ENCODE results near the gene TMEM150A. TPM values are rescaled to one million over a fixed set of nuclear protein-coding genes. Genes with fewer than 3 reads are reported as not detected.

TMEM150A gene
- polyA plus RNA-seq, 2 of the 4 experiments (the other 2 are of a cell fraction): 8.5 to 10.9 TPM

DNA sequence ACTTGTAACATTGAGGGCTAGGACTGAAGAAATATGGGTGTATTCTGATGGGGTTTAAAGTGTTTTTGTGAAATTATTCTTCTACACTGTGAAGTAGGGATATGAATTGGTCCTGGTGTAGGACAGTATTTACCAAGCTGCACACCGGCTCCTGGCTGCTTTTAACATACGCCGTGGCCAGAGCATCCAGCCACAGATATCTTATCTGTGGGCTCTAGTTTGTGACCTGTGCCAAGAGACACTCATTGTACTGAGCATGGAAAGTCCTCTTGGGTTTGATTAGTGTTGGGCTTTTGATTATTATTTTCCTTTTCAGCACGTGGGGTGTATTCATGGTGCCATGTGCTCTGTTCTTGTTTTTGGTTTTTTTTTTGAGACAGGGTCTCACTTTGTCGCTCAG lies 21.5 kb upstream of the TMEM150A start:
- Histone ChIP-seq H3K4me2 (no peak overlapping the region), H3K4me1 (no peaks in the 10 kb centered on the region), H3K4me3 (no peak overlapping the region), H3K27ac (no peak overlapping the region), H3K9me3 (no peaks in the 10 kb centered on the region)
- DNase-seq (ENCODE audit: low read depth in 1 of 2, low spot score in 1 of 2): no peak
- no peak for TF ChIP-seq POLR2A (IDR thresholded peaks at IDR 0.05; ENCODE audit: low read length)
- no peak for TF ChIP-seq RAD21 (conservative IDR thresholded peaks at IDR 0.05 in 1 of 2, IDR thresholded peaks at IDR 0.05 in 1 of 2)
- TF ChIP-seq, protein P1, sequence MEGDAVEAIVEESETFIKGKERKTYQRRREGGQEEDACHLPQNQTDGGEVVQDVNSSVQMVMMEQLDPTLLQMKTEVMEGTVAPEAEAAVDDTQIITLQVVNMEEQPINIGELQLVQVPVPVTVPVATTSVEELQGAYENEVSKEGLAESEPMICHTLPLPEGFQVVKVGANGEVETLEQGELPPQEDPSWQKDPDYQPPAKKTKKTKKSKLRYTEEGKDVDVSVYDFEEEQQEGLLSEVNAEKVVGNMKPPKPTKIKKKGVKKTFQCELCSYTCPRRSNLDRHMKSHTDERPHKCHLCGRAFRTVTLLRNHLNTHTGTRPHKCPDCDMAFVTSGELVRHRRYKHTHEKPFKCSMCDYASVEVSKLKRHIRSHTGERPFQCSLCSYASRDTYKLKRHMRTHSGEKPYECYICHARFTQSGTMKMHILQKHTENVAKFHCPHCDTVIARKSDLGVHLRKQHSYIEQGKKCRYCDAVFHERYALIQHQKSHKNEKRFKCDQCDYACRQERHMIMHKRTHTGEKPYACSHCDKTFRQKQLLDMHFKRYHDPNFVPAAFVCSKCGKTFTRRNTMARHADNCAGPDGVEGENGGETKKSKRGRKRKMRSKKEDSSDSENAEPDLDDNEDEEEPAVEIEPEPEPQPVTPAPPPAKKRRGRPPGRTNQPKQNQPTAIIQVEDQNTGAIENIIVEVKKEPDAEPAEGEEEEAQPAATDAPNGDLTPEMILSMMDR (IDR thresholded peaks at IDR 0.05): no peak
- TF ChIP-seq ZSCAN20 (CRISPR knock-in tag; IDR thresholded peaks at IDR 0.05): no peak
- TF ChIP-seq, protein P2, sequence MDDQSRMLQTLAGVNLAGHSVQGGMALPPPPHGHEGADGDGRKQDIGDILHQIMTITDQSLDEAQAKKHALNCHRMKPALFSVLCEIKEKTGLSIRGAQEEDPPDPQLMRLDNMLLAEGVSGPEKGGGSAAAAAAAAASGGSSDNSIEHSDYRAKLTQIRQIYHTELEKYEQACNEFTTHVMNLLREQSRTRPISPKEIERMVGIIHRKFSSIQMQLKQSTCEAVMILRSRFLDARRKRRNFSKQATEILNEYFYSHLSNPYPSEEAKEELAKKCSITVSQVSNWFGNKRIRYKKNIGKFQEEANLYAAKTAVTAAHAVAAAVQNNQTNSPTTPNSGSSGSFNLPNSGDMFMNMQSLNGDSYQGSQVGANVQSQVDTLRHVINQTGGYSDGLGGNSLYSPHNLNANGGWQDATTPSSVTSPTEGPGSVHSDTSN (IDR thresholded peaks at IDR 0.05): no peak
- no peak for TF ChIP-seq KDM1A (IDR thresholded peaks at IDR 0.05; ENCODE audit: low read depth)
- TF ChIP-seq, protein P3, sequence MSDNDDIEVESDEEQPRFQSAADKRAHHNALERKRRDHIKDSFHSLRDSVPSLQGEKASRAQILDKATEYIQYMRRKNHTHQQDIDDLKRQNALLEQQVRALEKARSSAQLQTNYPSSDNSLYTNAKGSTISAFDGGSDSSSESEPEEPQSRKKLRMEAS (IDR thresholded peaks at IDR 0.05): no peak
- TF ChIP-seq RARB (CRISPR knock-in tag; IDR thresholded peaks at IDR 0.05): no peak
- TF ChIP-seq, protein P4, sequence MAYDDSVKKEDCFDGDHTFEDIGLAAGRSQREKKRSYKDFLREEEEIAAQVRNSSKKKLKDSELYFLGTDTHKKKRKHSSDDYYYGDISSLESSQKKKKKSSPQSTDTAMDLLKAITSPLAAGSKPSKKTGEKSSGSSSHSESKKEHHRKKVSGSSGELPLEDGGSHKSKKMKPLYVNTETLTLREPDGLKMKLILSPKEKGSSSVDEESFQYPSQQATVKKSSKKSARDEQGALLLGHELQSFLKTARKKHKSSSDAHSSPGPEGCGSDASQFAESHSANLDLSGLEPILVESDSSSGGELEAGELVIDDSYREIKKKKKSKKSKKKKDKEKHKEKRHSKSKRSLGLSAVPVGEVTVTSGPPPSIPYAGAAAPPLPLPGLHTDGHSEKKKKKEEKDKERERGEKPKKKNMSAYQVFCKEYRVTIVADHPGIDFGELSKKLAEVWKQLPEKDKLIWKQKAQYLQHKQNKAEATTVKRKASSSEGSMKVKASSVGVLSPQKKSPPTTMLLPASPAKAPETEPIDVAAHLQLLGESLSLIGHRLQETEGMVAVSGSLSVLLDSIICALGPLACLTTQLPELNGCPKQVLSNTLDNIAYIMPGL (CRISPR knock-in tag; IDR thresholded peaks at IDR 0.05; ENCODE audit: borderline replicate concordance): no peak
- TF ChIP-seq, protein P5, sequence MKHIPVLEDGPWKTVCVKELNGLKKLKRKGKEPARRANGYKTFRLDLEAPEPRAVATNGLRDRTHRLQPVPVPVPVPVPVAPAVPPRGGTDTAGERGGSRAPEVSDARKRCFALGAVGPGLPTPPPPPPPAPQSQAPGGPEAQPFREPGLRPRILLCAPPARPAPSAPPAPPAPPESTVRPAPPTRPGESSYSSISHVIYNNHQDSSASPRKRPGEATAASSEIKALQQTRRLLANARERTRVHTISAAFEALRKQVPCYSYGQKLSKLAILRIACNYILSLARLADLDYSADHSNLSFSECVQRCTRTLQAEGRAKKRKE (CRISPR knock-in tag; IDR thresholded peaks at IDR 0.05; ENCODE audit: low read depth): no peak
- TF ChIP-seq BHLHE40 (IDR thresholded peaks at IDR 0.05; ENCODE audit: low read depth, low read length): no peak
- no peak for TF ChIP-seq NPAS2 (CRISPR knock-in tag; IDR thresholded peaks at IDR 0.05; ENCODE audit: borderline replicate concordance)
- no peak for TF ChIP-seq RNF2 (IDR thresholded peaks at IDR 0.05; ENCODE audit: borderline replicate concordance, low read depth)
- TF ChIP-seq HDAC2 (IDR thresholded peaks at IDR 0.05): no peak
- no peak for TF ChIP-seq SREBF2 (IDR thresholded peaks at IDR 0.05)
- TF ChIP-seq, protein P6, sequence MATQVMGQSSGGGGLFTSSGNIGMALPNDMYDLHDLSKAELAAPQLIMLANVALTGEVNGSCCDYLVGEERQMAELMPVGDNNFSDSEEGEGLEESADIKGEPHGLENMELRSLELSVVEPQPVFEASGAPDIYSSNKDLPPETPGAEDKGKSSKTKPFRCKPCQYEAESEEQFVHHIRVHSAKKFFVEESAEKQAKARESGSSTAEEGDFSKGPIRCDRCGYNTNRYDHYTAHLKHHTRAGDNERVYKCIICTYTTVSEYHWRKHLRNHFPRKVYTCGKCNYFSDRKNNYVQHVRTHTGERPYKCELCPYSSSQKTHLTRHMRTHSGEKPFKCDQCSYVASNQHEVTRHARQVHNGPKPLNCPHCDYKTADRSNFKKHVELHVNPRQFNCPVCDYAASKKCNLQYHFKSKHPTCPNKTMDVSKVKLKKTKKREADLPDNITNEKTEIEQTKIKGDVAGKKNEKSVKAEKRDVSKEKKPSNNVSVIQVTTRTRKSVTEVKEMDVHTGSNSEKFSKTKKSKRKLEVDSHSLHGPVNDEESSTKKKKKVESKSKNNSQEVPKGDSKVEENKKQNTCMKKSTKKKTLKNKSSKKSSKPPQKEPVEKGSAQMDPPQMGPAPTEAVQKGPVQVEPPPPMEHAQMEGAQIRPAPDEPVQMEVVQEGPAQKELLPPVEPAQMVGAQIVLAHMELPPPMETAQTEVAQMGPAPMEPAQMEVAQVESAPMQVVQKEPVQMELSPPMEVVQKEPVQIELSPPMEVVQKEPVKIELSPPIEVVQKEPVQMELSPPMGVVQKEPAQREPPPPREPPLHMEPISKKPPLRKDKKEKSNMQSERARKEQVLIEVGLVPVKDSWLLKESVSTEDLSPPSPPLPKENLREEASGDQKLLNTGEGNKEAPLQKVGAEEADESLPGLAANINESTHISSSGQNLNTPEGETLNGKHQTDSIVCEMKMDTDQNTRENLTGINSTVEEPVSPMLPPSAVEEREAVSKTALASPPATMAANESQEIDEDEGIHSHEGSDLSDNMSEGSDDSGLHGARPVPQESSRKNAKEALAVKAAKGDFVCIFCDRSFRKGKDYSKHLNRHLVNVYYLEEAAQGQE (IDR thresholded peaks at IDR 0.05): no peak
- TF ChIP-seq, protein P7, sequence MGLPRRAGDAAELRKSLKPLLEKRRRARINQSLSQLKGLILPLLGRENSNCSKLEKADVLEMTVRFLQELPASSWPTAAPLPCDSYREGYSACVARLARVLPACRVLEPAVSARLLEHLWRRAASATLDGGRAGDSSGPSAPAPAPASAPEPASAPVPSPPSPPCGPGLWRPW (IDR thresholded peaks at IDR 0.05): no peak
- TF ChIP-seq ZFP36 (IDR thresholded peaks at IDR 0.05; ENCODE audit: borderline replicate concordance, partially characterized antibody): no peak
- no peak for TF ChIP-seq CEBPB (IDR thresholded peaks at IDR 0.05)
- no peak for TF ChIP-seq EHMT2 (IDR thresholded peaks at IDR 0.05; ENCODE audit: low read depth)
- ATAC-seq: no peak
- WGBS (ENCODE audit: missing lambda C conversion rate): 93% methylated on average over 5 of the region's 5 CpGs
- ChIA-PET CTCF (interaction anchor here (0.7 to 15.7 kb wide), 3 partner anchors 12 to 65 kb away, joined by 3 to 229 read pairs (median 3); no protein-coding TSS in a partner anchor), POLR2A (no interaction called here)
- no peak for FAIRE-seq
